ENCODE data around the gene THOC5. TPM values are rescaled to one million over a fixed set of nuclear protein-coding genes. Genes with fewer than 3 reads are reported as not detected.
"Not testable (repeated sequence)": the region's sequence is repeated elsewhere in the genome, so short reads cannot be mapped to it uniquely, and the experiment has no call there.

THOC5 gene
- polyA plus RNA-seq, 1 of the 3 experiments (the other 2 are of a cell fraction): 95.9 TPM

DNA sequence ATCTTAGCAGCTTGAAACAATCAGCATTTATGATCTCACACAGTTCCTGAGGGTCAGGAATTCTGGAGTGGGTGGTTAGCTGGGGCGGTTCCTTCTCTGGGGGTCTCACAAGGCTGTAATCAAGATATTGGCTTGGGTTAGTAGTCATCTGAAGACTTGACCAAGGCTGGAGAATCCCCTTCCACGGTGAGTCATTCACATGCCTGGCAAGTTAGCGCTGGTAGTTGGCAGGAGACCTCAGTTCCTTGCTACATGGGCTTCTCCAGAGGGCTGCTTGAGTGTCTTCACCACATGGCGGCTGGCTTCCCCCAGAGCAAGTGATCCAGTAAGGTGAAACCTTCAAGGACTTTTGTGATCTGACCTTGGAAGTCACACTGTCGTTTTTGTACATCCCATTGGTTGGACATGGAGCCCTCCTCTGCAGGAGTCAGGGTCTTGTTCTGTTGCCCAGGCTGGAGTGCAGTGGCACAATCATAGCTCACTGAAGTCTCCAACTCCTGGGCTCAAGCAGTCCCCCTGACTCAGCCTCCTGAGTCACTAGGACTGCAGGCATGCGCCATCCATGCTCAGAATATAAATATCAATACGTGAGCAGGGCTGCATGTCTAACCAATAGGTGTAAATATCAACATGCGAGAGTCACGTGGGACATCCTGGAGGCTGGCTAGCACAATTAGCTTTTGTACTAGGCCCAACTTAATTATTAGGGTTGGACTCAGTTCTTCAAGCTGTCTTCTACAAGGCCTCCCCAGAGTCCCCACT, 34.6 kb upstream of the THOC5 start (continued):
- TF ChIP-seq, protein P1, sequence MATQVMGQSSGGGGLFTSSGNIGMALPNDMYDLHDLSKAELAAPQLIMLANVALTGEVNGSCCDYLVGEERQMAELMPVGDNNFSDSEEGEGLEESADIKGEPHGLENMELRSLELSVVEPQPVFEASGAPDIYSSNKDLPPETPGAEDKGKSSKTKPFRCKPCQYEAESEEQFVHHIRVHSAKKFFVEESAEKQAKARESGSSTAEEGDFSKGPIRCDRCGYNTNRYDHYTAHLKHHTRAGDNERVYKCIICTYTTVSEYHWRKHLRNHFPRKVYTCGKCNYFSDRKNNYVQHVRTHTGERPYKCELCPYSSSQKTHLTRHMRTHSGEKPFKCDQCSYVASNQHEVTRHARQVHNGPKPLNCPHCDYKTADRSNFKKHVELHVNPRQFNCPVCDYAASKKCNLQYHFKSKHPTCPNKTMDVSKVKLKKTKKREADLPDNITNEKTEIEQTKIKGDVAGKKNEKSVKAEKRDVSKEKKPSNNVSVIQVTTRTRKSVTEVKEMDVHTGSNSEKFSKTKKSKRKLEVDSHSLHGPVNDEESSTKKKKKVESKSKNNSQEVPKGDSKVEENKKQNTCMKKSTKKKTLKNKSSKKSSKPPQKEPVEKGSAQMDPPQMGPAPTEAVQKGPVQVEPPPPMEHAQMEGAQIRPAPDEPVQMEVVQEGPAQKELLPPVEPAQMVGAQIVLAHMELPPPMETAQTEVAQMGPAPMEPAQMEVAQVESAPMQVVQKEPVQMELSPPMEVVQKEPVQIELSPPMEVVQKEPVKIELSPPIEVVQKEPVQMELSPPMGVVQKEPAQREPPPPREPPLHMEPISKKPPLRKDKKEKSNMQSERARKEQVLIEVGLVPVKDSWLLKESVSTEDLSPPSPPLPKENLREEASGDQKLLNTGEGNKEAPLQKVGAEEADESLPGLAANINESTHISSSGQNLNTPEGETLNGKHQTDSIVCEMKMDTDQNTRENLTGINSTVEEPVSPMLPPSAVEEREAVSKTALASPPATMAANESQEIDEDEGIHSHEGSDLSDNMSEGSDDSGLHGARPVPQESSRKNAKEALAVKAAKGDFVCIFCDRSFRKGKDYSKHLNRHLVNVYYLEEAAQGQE (IDR thresholded peaks at IDR 0.05; ENCODE audit: low read depth, low read length): no peak
- TF ChIP-seq, protein P2, sequence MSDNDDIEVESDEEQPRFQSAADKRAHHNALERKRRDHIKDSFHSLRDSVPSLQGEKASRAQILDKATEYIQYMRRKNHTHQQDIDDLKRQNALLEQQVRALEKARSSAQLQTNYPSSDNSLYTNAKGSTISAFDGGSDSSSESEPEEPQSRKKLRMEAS (IDR thresholded peaks at IDR 0.05; ENCODE audit: low read depth): peak; percentile 42; the same call in 1 of the 2 replicates
- TF ChIP-seq TAF1 (IDR thresholded peaks at IDR 0.05; ENCODE audit: borderline replicate concordance, low read depth, low read length): no peak
- TF ChIP-seq SMC3 (IDR thresholded peaks at IDR 0.05; ENCODE audit: low read depth, low read length): no peak
- TF ChIP-seq EP300 (IDR thresholded peaks at IDR 0.05; ENCODE audit: borderline replicate concordance in 1 of 2, low read depth in 1 of 2, low read length in 1 of 2): 0 out of 4 replicates have a peak, but pooled peaks of 1 of the 2 experiments have one; percentile 3
- TF ChIP-seq TCF12 (IDR thresholded peaks at IDR 0.05): peak; percentile 57
- TF ChIP-seq RFX5 (IDR thresholded peaks at IDR 0.05; ENCODE audit: low read length): no peak
- TF ChIP-seq NRF1 (IDR thresholded peaks at IDR 0.05; ENCODE audit: low read depth, low read length): no peak
- TF ChIP-seq, protein P3, sequence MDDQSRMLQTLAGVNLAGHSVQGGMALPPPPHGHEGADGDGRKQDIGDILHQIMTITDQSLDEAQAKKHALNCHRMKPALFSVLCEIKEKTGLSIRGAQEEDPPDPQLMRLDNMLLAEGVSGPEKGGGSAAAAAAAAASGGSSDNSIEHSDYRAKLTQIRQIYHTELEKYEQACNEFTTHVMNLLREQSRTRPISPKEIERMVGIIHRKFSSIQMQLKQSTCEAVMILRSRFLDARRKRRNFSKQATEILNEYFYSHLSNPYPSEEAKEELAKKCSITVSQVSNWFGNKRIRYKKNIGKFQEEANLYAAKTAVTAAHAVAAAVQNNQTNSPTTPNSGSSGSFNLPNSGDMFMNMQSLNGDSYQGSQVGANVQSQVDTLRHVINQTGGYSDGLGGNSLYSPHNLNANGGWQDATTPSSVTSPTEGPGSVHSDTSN (IDR thresholded peaks at IDR 0.05): peak; percentile 16; the same call in 1 of the 2 replicates
- TF ChIP-seq, protein P4, sequence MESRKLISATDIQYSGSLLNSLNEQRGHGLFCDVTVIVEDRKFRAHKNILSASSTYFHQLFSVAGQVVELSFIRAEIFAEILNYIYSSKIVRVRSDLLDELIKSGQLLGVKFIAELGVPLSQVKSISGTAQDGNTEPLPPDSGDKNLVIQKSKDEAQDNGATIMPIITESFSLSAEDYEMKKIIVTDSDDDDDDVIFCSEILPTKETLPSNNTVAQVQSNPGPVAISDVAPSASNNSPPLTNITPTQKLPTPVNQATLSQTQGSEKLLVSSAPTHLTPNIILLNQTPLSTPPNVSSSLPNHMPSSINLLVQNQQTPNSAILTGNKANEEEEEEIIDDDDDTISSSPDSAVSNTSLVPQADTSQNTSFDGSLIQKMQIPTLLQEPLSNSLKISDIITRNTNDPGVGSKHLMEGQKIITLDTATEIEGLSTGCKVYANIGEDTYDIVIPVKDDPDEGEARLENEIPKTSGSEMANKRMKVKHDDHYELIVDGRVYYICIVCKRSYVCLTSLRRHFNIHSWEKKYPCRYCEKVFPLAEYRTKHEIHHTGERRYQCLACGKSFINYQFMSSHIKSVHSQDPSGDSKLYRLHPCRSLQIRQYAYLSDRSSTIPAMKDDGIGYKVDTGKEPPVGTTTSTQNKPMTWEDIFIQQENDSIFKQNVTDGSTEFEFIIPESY (IDR thresholded peaks at IDR 0.05; ENCODE audit: borderline replicate concordance, low read depth): 0 out of 2 replicates have a peak, but pooled peaks have one; percentile 22
- no peak for TF ChIP-seq GABPA (IDR thresholded peaks at IDR 0.05; ENCODE audit: low read depth)
- no peak for TF ChIP-seq RXRA (IDR thresholded peaks at IDR 0.05; ENCODE audit: borderline replicate concordance, low read depth)
- TF ChIP-seq, protein P5, sequence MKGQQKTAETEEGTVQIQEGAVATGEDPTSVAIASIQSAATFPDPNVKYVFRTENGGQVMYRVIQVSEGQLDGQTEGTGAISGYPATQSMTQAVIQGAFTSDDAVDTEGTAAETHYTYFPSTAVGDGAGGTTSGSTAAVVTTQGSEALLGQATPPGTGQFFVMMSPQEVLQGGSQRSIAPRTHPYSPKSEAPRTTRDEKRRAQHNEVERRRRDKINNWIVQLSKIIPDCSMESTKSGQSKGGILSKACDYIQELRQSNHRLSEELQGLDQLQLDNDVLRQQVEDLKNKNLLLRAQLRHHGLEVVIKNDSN (IDR thresholded peaks at IDR 0.05; ENCODE audit: borderline replicate concordance, low read depth): no peak
- no peak for TF ChIP-seq SIN3A (IDR thresholded peaks at IDR 0.05; ENCODE audit: borderline replicate concordance, low read depth, low read length)
- no peak for TF ChIP-seq RAD21 (IDR thresholded peaks at IDR 0.05; ENCODE audit: low read length)

DNA sequence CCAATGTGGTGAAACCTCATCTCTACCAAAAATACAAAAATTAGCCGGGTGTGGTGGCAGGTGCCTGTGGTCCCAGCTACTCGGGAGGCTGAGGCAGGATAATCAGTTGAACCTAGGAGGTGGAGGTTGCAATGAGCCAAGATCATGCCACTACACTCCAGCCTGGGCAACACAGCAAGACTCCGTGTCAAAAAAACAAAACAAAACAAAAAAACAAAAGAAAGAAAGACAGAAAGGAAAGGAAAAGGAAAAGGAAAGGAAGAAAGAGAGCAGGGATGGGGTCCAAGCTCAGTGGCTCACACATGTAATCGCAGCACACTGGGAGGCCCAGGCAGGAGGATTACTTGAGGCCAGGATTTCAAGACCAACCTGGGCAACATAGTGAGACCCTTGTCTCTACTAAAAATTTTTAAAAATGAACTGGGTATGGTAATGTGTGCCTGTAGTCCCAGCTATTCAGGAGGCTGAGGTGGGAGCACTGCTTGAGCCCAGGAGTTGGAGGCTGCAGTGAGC, 32.7 kb upstream of the THOC5 start:
- H2AFZ ChIP-seq (ENCODE audit: low read depth); H3K27me3 ChIP-seq (ENCODE audit: insufficient read depth); H3K27ac ChIP-seq (ENCODE audit: low read depth in 2 of 2, low read length in 1 of 2); H3K9me2 ChIP-seq; H3K36me3 ChIP-seq (replicated peaks in 1 of 2; ENCODE audit: control insufficient read depth in 1 of 2, insufficient read depth in 2 of 2, low read length in 1 of 2); H3K4me2 ChIP-seq; H3K9ac ChIP-seq; DNase-seq; POLR2A ChIA-PET; H4K20me1 ChIP-seq (ENCODE audit: insufficient read depth); H3K4me3 ChIP-seq (ENCODE audit: low read depth in 2 of 2, low read length in 1 of 2); H3K79me2 ChIP-seq (ENCODE audit: insufficient read depth); H3K9me3 ChIP-seq; H3K4me1 ChIP-seq (ENCODE audit: control insufficient read depth in 1 of 2, insufficient read depth in 2 of 2, low read depth in 1 of 2, low read length in 1 of 2): not testable (repeated sequence)
- peaks cover 12% of the 10 kb centered on the region for H3F3A ChIP-seq (replicated peaks; ENCODE audit: insufficient read depth)
- WGBS (ENCODE audit: low lambda C conversion rate): 84% methylated on average over 4 of the region's 4 CpGs
- CTCF ChIA-PET: interaction anchor here (1.8 kb wide), 1 partner anchor 10 kb away, joined by 6 read pairs; no protein-coding TSS in a partner anchor
